Keratinocyte (primary cell): Measurements from ENCODE around the gene ESRRB.

ENCODE experiments used
- EZH2 ChIP-seq: IDR thresholded peaks from one replicate; pipeline ENCODE4 v1.6.1; 2012; ENCODE audit warnings: inconsistent platforms, mild to moderate bottlenecking, low read length, moderate library complexity
- TF ChIP-seq, protein P1 (sequence below), 3 experiments: IDR thresholded peaks in 1 of 3; conservative IDR thresholded peaks in 1 of 3; optimal IDR thresholded peaks in 1 of 3; 2 replicates in 2 of 3; 3 replicates in 1 of 3; pipeline versions ENCODE3 to v1.5.1; 2011; ENCODE audit warnings: low read length in 3 of 3, mild to moderate bottlenecking in 3 of 3, moderate library complexity in 2 of 3, control low read depth in 1 of 3, inconsistent platforms in 1 of 3; ENCODE audit not compliant: insufficient read depth in 2 of 3; ENCODE audit errors: extremely low read depth in 1 of 3

DNA sequence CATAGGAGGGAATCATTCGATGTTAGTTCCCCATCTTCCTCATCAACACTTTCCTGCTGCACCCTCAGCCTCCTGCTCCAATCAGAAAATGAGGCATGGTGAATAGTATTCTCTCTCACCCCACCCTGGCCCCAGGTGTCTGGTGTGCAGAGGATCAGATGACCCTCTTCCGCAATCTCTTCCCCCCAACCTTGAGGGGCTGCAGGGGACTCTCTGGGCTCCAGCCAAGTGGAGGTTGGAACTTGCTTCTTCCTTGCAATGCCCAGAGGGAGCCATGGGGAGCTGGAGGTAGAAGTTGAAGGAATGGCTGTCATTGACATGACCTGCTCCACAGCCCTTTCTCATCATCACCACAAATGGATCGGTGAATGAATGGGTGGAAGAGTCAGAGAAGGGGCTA lies 20.2 kb upstream of the ESRRB start:
- no peak for TF ChIP-seq EZH2
- TF ChIP-seq, protein P1, sequence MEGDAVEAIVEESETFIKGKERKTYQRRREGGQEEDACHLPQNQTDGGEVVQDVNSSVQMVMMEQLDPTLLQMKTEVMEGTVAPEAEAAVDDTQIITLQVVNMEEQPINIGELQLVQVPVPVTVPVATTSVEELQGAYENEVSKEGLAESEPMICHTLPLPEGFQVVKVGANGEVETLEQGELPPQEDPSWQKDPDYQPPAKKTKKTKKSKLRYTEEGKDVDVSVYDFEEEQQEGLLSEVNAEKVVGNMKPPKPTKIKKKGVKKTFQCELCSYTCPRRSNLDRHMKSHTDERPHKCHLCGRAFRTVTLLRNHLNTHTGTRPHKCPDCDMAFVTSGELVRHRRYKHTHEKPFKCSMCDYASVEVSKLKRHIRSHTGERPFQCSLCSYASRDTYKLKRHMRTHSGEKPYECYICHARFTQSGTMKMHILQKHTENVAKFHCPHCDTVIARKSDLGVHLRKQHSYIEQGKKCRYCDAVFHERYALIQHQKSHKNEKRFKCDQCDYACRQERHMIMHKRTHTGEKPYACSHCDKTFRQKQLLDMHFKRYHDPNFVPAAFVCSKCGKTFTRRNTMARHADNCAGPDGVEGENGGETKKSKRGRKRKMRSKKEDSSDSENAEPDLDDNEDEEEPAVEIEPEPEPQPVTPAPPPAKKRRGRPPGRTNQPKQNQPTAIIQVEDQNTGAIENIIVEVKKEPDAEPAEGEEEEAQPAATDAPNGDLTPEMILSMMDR (optimal IDR thresholded peaks at IDR 0.05 in 1 of 3, IDR thresholded peaks at IDR 0.05 in 1 of 3, conservative IDR thresholded peaks at IDR 0.05 in 1 of 3; ENCODE audit: extremely low read depth in 1 of 3, insufficient read depth in 2 of 3, low read length in 3 of 3), result no peak
